ENCODE measurements around the gene PRKAR2B. TPM values are rescaled to one million over a fixed set of nuclear protein-coding genes. Genes with fewer than 3 reads are reported as not detected.

PRKAR2B gene
- total and polyA plus RNA-seq, 4 donors: 0.88 to 41.8 (median 1.6) TPM

- Histone ChIP-seq H3K9ac (ENCODE audit: low read depth in 1 of 2, low read length in 2 of 2) (no peak overlapping the region), H3K27me3 (ENCODE audit: control insufficient read depth in 4 of 4, insufficient read depth in 4 of 4, low read length in 3 of 4) (no peaks in the 10 kb centered on the region), H3K4me1 (ENCODE audit: control insufficient read depth in 4 of 4, insufficient read depth in 4 of 4, low read length in 3 of 4) (no peaks in the 10 kb centered on the region), H3K36me3 (ENCODE audit: control insufficient read depth in 4 of 4, insufficient read depth in 3 of 4, low read depth in 1 of 4, low read length in 3 of 4) (peaks cover 8 to 66% (median 52%) of the 10 kb centered on the region in 4 donors), H3K27ac (ENCODE audit: low read depth in 1 of 2, low read length in 2 of 2) (no peak overlapping the region), H3K9me3 (ENCODE audit: control insufficient read depth in 4 of 4, low read length in 3 of 4) (no peaks in the 10 kb centered on the region), H3K4me3 (ENCODE audit: low read depth in 1 of 3, low read length in 3 of 3) (no peak overlapping the region)
- TF ChIP-seq FOXA2 (IDR thresholded peaks at IDR 0.05) (no peak), RAD21 (IDR thresholded peaks at IDR 0.05) (no peak), REST (IDR thresholded peaks at IDR 0.05) (no peak), HNF4G (IDR thresholded peaks at IDR 0.05) (no peak), EGR1 (IDR thresholded peaks at IDR 0.05; ENCODE audit: low read depth in 2 of 2) (no peak), SP1 (IDR thresholded peaks at IDR 0.05) (no peak), JUND (IDR thresholded peaks at IDR 0.05) (no peak), NR2F2 (IDR thresholded peaks at IDR 0.05) (no peak), CTCF (IDR thresholded peaks at IDR 0.05; ENCODE audit: low read depth, low read length, missing input control) (no peak), HNF4A (conservative IDR thresholded peaks at IDR 0.05) (no peak), RXRA (IDR thresholded peaks at IDR 0.05) (no peak), FOXA1 (IDR thresholded peaks at IDR 0.05) (no peak), GABPA (IDR thresholded peaks at IDR 0.05 in 1 of 2, conservative IDR thresholded peaks at IDR 0.05 in 1 of 2) (no peak)
- TF ChIP-seq, protein P1, sequence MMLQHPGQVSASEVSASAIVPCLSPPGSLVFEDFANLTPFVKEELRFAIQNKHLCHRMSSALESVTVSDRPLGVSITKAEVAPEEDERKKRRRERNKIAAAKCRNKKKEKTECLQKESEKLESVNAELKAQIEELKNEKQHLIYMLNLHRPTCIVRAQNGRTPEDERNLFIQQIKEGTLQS (IDR thresholded peaks at IDR 0.05): no peak
- TF ChIP-seq, protein P2, sequence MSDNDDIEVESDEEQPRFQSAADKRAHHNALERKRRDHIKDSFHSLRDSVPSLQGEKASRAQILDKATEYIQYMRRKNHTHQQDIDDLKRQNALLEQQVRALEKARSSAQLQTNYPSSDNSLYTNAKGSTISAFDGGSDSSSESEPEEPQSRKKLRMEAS (IDR thresholded peaks at IDR 0.05): no peak
- TF ChIP-seq, protein P3, sequence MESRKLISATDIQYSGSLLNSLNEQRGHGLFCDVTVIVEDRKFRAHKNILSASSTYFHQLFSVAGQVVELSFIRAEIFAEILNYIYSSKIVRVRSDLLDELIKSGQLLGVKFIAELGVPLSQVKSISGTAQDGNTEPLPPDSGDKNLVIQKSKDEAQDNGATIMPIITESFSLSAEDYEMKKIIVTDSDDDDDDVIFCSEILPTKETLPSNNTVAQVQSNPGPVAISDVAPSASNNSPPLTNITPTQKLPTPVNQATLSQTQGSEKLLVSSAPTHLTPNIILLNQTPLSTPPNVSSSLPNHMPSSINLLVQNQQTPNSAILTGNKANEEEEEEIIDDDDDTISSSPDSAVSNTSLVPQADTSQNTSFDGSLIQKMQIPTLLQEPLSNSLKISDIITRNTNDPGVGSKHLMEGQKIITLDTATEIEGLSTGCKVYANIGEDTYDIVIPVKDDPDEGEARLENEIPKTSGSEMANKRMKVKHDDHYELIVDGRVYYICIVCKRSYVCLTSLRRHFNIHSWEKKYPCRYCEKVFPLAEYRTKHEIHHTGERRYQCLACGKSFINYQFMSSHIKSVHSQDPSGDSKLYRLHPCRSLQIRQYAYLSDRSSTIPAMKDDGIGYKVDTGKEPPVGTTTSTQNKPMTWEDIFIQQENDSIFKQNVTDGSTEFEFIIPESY (IDR thresholded peaks at IDR 0.05): no peak
- WGBS: 97% methylated on average over 10 of the region's 10 CpGs
- no peak for DNase-seq (ENCODE audit: low spot score)
Measured at GRCh38 chr7:107196834-107197610, 152.5 kb downstream of the PRKAR2B start.
